Medulla oblongata (tissue), 1 donor: ENCODE results near the gene FAM110A.
"Not testable (repeated sequence)": the region's sequence is repeated elsewhere in the genome, so short reads cannot be mapped to it uniquely, and the experiment has no call there.

Experiments used
- DNase-seq: peaks from one replicate; pipeline ENCODE4 v3.0.0-alpha.2; 2015; ENCODE audit errors: extremely low spot score

The FAM110A gene

DNA sequence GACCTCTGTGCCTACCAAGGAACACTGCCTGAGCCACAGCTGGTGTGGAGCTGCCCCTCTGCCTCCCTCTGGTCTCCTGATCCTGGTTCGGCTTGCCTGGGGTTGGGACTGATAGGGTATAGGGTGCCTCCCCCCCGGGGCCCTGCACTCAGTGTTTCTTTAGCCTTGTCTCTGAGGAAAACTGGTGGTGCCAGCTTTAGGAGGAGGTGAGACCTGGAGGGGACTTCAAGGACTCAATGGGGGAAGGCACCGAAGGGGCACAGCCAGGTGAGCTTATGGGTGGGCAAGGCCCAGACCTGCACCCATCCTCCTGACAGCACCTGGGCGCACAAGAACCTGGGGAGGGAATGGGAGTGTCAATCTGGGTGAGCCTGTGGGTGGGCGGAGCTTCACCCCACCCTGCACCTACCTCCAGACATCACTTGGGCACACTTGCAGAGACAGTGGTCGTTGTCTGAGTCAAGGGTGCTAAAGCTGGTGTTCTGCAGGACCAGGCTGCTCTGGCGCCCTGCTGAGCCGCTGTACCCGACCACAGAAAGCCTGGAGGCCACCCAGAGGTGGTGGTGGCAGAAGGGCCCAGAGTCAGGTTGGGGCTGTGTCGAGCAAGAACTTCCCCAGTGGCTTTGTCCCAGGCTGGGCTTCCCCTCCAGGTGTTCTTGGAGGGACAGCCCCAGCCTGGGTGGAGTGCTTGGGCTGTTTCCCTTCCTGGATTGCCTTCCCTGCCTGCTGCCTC, 40.5 kb downstream of the FAM110A start:
- no peak for DNase-seq

DNA sequence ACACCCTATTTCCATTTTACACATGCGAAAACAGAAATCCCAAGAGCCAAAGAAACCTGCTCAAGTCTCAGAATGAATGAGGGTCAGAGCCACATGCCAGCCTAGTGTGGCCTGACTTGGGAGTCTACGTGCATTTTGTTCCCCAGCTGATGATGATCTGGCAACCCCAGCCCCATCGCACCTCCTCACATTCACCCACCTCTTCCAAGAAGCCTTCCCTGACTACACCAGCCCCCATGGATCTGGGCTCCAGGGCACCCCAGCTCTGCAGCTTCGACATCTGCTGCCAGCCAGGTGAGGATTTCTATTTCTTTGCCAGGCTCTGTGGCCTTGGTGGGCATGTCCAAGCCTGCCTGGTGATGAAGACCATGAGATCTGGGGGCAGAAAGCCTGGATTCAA, 41.6 kb downstream of the FAM110A start:
- DNase-seq, result no peak

DNA sequence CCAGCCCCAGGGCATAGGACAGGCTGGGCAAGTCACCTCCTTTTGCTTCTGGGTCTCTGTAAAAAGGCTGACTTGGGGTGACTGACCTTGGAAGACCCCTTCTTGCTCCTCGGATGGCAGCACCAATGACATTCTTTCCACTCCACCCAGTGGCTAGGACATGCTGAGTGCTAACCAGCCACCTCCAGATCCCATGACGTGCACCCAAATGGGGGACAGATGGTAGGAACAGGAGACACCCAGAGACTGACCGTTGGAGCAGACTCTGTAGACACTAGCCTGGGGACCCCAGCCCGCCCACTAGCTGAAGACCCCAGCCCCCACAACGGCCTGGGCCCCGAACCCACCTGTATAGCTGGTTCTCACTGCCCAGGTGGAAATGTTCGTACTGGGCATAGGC, 44.3 kb downstream of the FAM110A start:
- DNase-seq, result no peak

GRCh38 chr20:878511-879307, 45.2 kb downstream of the FAM110A start:
- no peak for DNase-seq

- DNase-seq, result no peak
Observed at GRCh38 chr20:879626-880025, 46.1 kb downstream of the FAM110A start.

GRCh38 chr20:881051-881782, 47.7 kb downstream of the FAM110A start:
- no peak for DNase-seq

GRCh38 chr20:881783-882144, 48.2 kb downstream of the FAM110A start:
- DNase-seq, result no peak

DNA sequence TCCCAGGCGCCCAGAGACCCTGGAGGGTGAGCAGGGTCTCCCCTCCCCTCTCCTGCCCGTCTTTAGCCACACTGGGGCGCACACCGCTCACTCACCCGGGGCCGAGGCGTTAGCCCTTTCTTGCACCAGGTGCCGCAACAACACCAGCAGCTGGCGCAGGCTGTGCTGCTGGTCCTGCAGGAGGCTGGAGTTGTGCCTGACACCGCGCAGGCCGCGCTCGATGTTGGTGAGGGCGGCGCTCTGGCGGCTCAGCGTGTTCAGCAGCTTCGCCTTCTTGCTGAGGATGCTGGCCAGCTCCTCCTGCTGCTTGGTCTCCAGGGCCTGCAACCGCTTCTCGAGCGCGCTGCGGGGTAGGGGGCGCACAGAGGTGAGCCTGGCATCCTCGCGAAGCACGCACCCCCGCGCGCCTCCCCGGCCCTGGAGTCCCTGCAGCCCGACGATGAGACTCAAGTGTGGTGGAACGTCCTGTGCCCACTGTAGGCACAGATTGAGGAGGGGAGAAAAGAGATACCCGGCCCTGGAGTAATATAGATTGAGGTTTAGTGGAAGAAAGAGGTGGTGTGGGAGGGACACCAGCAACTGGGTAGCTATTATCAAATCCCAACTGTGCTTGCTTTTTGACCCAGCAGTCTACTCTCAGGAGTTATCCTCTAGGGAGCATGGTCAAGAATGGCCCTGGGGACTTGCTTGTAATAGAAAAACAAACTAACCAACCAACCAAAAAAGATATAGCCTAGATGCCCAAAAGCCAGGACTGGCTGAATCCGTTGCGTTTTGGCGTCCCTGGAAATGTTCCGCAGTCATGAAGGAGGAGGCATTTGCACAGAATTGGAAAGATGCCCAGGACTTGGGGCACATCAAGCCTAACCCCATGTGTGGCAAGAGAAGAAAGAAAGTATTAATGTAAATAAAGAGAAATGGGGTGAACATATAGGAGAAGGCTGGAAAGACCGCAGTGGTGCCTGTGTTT, 51.8 kb downstream of the FAM110A start:
- DNase-seq, result peak; percentile 8

DNA sequence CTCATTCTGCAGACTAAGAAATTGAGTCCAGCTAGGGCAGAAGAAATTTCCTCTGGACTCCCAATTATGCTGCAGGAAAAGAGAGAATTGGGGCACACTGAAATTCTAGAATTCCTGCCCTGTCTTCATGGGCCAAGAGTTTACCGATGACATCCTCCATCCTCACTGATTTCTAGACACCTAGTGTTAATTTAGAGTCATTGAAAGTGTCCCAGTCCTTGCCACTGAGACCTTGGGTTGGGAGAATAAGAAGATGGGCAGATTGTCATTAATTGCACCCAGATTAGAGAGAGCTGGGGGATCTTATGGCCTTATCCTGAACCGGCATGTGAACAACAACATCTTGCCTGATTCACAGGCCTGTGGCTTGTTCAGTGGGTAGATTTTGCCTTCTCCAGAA, 53.6 kb downstream of the FAM110A start:
- DNase-seq, result no peak

DNA sequence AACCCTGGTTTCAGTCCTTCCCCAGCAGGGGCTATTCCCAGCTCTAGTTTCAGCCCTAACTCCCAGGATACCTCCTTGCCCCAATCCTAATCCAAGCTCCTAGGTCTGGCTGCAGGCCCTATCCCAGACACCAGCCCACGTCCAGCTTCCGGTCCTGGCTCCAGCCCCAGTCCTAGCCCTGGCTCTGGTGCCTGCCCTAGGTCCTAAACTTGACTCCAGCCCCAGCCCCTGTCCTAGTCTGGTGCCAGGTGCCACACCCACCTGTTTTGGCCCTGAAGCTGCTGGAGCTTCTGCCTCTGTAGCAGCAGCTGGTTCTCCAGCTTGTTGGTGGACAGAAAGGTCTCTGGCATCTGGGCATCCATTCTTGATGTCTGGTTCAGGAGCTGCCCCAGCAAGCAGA, 54.5 kb downstream of the FAM110A start:
- DNase-seq, result no peak

DNA sequence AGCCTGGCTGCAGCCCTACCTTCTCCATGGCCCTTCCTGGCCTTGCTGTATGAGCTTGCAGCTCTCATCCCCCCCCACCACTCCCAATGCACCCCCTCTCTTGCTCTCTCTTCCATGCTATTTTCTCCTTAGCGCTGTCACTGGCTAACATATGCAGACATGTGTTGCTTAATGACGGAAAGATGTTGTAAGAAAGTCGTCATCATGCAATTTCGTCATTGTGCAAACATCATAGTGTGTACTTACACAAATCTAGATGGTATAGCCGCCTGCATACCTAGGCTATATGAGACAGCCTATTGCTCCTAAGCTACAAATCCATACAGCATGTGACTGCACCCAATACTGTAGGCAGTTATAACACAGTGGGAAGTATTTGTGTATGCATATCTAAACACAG, 55.6 kb downstream of the FAM110A start:
- no peak for DNase-seq

- no peak for DNase-seq
Observed at GRCh38 chr20:889932-890463, 56.5 kb downstream of the FAM110A start.

DNA sequence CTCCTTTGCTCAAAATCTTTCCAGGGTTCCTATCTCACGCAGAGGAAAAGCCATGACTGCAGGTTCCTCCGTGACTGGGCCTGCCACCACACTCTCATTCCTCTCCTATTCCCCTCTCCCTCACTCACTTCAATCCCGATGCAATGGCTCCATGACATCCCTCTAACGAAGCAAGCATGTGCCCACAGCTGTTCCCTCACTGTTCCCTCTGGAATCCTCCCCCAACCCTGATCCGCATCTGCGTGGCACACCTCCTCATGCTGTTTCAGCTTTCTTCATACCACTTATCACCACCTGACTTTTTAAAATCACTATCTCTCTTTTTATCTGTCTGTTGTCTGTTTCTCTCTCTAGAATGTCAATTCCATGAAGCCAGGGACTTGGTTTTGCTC, 57.1 kb downstream of the FAM110A start:
- no peak for DNase-seq

- DNase-seq, result peak; percentile 30
Observed at GRCh38 chr20:891058-891705, 57.7 kb downstream of the FAM110A start.

GRCh38 chr20:891706-892080, 58.2 kb downstream of the FAM110A start:
- DNase-seq, result no peak

- not testable (repeated sequence) for DNase-seq
Observed at GRCh38 chr20:892371-892770, 58.9 kb downstream of the FAM110A start.
